HG03025 (cell line): ENCODE measurements around the gene MFN1.
"Not testable (repeated sequence)": the region's sequence is repeated elsewhere in the genome, so short reads cannot be mapped to it uniquely, and the experiment has no call there.

Experiments
- ATAC-seq: cut with Tn5 transposase; IDR thresholded peaks from one replicate; pipeline ENCODE4 v1.9.1; 2021; ENCODE audit warnings: mild to moderate bottlenecking, moderate library complexity; ENCODE audit not compliant: unreplicated experiment, low FRiP score

MFN1 gene

DNA sequence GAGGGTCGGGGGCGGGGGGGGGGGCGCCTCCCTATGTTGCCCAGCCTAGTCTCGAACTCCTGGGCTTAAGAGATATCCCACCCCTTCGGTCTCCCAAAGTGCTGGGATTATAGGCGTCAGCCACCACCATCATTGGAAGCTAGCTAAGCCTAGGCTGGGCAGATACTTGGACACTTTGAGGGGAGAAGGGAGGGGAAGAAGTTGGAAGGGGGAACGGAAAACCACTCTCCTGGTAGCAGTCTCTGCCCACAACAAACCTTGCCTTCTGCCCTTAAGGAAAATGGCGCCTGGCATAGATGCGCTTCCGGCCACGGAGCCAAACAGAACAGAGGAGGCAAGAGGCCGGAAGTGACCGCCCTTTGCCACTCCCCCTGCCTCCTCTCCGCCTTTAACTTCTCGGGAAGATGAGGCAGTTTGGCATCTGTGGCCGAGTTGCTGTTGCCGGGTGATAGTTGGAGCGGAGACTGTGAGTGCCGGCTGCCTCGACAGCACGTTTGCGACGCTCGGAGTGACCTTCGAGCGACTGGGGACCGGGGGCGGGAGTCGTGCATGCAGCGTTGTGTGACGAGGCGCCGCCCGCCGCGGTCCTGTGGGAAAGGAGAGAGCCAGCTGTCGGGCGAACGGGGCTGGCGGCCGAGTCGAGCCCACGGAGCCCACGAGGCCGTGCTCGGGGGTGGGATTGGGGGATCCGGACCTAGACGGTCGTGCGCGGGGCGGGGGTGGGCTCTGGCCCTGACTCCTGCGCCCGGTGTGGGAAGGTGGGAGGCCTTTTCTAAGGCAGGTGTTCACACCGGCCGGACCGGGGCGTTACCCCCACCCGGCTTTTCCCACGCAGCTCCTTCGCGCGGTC lies at the start of gene MFN1:
MFN1 (plus strand) TSS at position 365 of the 850 bp plus-strand sequence. CDS start 1,143 bp downstream, outside the sequence.
- ATAC-seq = peak; percentile 93

DNA sequence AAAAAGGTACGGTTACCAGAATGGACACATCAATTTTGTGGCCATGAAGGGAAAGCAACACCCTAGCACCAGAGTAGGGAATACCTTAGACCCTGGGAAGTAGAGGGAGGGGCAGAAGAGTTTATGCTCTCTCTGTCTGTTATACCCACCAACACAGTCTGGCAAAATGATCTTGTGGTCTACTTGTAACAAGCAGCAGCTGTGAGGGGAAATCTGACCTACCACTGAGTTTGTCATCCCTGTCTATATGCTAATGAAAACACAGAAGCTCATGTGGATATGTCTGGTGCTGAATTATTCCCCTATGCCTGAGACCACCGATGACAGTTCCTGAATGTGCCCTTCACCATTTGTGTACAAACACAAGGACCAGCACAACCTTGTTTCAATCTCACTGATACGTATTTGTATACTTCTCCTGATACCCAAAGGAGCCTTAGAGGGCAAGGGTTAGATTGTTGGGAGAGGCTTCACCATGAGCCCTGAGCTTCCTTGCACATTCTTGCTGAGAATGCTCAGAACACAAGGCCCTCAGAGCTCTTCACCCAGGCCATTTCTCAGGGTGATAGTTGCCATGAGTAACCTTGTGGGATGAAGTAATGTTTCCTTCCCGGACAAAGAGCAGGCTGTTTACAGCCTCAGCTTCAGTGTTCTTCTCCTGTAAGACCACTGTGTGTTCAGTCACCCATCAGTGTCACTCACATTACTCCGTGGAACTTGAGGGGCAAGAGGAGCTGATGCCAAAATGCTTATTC lies 49.4 kb upstream of the MFN1 start:
- ATAC-seq = no peak

DNA sequence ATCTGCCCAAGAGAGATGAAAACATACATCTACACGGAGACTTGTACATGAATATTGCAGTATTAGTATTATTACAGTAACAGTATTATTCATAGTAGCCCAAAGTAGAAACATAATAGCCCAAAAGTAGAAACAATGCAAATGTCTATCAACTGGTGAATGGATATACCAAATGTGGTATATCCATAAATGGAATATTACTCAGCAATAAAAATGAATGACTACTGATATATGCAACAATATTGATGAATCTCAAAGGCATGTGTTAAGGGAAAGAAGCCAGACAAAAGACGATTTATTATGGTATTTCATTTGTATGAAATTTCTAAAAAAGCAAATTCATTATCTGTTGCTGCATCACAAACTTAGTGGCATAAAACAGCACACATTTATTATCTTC lies 48.2 kb upstream of the MFN1 start:
- no peak for ATAC-seq

DNA sequence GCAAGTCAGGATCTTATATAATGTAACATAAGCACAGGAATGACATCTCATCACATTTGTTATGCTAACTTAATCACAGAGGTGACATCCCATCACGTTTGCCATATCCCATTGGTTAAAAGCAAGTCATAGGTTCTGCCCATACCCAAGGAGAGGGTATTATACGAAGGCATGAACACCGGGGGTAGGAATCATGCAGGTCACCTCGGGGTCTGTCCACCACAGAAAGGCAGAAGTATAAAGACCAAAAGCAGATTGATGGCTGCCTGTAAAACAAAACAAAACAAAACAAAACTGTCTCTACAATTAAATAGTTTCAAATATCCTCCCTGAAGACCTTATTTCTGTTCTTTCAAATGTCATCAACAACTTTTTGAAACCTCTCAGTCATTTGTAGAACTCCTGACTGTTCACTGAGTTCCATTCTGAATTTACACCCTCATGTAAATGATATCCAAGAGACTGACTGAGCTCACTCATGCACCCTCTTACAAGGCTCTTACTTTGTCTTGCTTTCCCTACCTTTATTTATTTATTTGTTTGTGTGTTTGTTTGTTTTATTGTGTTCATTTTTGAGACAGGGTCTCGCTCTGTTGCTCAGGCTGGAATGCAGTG lies 47.4 kb upstream of the MFN1 start:
- ATAC-seq = no peak

DNA sequence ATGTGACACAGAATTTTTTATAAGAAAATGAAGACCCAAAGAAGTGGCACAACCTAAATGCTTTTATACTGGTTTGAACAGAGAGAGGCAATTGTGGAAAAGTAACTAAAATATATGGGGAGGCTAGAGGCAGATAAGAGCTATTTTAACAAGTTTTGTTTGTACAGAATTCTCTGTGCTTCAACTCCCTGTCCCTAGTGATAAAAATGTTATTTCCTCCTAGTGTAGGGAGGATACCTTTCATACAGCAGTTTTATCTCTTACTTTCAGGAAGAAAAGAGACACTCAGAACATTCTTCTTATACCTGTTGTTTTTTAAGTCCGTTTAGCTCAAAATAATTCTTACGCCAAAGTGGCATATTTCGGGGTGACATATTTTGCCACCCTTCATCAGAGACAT lies 45.9 kb upstream of the MFN1 start:
- no peak for ATAC-seq

DNA sequence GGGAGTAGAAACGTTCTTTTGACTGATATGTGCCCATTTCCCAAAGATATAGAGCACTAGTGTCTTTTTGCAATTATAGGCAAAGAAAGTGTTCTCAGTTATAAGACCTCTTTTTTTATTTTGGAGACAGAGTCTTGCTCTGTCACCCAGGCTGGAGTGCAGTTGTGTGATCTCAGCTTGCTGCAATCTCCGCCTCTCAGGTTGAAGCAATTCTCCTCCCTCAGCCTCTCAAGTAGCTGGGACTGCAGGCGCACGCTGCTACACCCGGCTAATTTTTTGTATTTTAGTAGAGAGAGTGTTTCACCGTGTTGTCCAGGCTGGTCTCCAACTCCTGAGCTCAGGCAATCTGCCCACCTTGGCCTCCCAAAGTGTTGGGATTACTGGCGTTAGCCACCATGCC lies 45.4 kb upstream of the MFN1 start:
- ATAC-seq = no peak

DNA sequence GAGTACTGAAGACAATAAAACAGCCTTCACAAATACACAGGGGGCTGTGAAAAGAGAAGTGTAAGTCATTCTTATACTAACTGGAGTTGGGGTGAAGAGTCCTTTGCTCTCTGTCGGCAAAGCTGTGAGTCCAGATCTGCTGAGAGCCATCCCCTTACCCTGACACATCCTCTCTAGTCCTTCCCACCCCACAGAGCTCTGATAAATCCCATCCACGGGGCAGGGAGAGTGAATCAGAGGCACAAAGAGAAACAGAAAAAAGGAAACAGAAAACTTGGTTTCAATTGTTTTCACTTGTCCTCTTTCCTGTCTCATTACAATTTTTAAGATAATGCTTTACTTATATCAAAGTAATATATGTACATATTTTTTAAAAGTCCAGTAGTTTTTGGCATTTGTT lies 42.9 kb upstream of the MFN1 start:
- no peak for ATAC-seq

DNA sequence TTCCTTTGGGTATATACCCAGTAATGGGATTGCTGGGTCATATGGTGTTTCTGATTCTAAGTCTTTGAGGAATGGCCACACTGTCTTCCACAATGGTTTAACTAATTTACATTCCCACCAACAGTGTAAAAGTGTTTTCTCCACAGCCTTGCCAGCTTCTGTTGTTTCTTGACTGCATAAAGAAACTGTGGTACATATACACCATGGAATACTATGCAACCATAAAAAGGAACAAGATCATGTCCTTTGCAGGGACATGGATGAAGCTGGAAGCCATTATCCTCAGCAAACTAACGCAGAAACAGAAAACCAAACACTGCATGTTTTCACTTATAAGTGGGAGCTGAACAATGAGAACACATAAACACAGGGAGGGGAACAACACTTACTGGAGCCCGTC lies 40.1 kb upstream of the MFN1 start:
- ATAC-seq = not testable (repeated sequence)

DNA sequence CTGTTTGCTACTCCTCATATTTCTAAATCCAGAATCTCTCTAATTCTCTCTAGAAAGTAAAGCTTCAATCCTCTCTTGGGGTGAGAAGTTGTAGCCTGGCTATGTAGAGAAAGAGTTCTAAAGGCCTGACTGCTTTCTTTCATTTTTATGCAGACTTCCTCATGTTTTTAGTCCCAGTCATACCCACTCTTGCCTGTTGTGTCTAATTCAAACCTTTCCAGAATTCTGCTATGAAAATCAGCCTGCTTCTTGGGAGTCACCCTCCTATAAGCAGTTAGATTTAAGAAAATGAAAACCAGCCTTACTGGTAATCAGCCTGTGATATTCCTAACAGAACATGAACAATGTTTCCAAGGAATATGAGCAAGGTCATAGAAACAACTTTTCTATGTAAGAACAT lies 39.5 kb upstream of the MFN1 start:
- no peak for ATAC-seq

DNA sequence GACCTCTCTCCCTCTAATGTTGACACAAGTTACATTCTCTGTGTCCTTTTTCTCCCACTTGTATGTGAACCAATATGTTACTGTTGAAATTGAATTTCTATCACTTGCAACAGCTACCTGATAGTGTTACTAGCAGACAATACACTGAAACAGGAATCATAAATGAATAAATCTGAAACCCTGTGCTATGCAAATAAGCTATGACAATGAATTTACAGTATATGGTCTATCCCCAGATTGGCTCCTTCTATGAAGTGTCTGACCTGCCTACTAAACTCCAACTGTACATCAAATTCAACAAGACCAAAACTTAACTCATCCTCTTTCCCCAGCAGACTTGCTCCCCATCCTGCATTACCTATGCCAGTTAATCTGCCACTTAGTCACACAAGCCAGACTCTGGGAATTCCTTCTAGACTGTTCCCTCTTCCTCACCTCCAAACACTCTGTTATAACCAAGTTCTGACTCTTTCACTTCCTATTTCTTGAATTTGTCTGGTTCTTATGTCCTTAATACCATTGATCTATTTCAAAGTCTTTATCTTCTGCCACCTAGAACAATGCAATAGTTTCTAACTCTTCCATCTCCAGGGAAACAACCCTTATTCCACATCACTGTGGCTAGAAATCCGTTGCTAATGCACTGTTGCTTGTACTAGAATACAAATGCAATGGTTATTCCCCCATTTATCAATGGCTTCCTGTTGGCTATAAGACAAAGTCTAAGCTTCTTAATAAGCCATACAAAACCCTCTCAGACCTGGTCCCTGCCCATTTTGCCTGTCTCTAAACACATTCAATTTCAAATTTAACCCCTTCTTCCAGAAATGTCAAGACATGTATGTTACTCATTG lies 38.1 kb upstream of the MFN1 start:
- peak; percentile 83 for ATAC-seq

DNA sequence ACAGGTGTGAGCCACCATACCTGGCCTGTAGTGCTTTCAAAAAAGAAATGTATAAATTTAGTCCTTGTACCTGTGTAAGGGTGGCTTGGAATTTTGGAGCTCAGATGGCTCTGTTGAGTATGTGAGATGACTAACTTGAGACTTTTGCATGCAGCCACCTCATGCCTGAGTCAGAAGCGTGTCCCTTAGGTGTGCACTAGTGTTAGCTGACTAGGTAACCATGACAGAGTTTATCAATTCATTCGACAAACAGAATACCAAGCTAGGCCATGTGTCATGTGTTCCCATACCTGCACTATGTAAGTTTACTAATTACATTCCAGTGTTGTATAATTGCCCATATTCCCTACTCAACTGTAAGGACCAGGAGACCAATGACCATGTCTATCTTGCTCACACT lies 28.6 kb upstream of the MFN1 start:
- ATAC-seq = no peak

DNA sequence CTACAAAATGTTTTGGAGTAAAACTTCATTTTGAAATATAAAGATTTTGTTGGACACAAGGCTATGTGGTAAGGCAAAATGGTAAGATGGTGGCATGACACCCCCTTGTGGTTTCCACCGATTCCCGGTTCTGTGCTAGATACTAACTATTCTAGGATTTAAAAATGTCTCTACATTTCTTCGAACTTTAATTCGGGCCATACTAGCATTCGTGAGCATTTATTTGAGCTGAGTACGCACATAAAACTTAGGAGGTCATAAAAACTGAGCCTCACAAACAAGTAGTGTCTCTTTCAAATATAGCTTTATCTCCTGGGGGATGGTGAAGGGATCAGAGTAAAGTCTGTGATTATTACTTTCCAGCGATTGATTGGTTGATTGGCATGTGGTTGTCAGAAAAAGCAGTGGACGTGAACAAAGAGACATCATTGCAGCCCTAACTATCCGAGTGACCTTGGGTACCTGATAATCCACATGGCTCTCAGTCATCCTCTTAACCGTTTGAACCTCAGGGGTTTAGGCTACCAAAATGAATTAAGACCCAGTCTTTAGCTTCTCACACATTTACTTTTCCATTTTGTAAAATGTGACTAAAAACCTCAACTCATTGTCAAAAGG lies 25.7 kb upstream of the MFN1 start:
- no peak for ATAC-seq

DNA sequence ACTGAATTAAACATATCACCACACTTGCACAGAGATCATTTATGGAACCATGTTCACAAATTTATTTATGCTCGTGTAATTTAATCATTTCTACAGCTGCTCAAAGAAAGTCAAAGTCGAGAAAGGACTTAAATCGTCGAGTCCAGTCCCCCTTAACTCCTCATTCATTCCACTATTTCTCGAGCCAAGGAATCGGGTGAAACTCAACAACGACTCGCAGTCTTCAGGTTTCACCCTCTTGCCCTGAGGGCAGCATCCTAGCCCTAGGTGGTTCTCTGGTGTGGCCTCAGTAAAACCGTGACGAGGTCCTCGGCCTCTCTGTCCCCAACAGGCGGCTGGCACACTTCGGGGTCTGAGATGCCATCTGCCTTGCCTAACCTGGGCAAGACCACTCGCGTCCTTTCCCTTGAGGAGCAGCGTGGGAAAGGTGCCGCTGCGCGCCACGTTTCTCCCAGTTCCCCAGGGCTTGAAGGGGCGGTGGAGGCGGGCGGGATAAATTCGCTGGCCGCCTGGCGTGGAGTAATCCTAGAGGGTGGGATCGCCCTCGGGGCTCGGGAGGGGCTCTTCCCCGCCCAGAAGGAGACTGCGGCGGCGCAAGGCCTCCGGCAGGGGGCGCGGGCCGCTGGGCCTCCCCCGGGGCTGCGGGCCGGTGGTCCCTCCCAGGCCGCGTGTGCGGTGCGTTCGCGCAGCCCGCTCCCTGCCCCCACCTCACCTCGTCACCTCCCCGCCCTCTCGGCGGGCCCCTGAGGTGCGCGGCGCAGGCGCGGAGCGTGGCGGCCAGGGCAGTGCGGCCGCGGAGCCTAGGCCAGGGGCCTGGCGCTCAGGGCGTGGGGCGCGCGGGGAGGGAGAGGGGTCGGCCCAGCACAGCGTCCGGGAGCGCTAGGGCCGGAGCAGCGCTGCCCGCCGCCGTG lies 25.0 kb upstream of the MFN1 start, which contains the start of gene ZNF639:
ZNF639 (plus strand) TSS at position 746 of the 911 bp plus-strand sequence. CDS start 5,263 bp downstream, outside the sequence.
- peak; percentile 73 for ATAC-seq

DNA sequence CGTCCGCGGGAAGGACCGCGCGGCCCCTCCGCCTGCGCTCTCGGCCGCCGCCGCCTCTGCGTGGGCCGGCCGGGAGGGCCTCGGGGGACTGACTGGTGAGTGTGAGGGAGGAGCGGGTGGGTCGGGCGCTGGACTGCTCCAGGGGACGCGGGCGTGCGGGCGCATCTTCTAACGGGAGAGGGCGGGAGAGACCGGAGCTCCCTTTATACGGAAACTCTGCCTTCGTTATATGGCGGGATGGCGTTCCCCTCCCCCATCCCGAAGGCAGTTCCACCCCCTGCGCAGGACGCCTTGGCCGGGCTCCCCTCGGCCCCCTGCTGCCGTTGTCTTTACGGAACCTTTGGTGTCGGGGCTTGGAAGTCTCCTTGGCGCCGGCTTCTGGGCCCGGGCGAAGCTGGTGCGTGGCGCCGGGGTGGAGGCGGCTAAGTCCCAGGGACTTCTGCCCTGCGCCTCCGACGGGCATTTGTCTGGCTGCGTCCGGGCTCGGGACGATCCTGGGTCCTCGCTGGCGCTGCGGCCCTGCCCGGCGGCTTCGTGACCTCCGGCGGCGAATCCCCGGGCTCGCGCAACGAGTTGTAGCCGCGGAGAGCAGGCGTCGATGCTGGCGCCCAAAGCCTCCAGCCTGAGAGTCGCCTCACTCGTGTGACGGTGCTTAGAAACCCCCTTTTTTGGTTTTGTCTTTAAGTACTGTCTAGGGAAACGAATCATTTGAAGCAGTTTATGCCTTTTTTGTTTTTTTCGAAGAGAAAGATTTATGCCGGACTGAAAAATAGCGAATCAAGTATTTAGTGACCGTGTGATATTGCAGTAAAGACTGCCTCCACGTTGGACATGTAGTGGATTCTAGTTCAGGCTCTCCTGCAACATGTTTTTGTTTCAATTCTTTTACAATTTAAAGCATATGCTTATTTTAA lies 24.1 kb upstream of the MFN1 start:
- ATAC-seq = peak; percentile 38

DNA sequence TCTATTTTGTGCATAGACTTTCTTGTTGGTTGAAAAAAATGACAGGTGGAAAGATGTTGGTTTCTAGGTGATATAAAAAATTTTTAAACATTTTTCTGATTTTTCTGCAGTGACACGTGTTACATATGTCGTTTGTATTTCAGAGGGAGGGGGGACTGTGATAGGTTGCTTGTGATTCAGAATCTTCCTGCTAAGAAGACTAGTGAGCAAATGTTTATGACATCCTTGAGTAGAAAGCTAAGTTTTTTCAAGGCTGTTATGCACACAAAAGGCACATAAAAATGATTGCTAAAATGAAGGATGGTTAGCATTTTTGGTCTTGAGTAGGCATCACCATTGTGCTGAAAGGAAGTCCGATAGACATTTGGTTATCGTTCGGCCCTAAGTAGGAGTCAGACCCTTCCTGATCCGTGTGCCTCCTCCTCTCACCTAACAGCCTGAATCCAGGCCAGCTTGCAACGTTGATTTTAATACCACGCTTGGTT lies 23.2 kb upstream of the MFN1 start:
- ATAC-seq = no peak

DNA sequence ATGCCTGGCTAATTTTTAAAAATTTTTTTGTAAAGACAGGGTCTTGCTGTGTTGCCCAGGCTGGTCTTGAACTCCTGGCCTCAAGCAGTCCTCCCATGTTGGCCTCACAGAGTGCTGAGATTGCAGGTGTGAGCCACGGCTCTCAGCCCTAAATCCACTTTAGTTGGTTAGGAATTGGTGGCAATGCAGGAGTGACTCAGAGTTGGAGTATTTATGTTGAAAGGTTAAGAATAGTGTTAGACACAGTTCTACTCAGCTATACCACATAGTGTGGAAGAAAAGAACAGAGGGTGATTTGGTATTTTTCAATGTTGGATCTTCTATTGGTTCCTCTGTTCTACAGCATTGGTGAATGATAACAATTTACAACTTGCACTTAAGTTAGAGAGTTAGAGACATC lies 17.1 kb upstream of the MFN1 start:
- no peak for ATAC-seq

DNA sequence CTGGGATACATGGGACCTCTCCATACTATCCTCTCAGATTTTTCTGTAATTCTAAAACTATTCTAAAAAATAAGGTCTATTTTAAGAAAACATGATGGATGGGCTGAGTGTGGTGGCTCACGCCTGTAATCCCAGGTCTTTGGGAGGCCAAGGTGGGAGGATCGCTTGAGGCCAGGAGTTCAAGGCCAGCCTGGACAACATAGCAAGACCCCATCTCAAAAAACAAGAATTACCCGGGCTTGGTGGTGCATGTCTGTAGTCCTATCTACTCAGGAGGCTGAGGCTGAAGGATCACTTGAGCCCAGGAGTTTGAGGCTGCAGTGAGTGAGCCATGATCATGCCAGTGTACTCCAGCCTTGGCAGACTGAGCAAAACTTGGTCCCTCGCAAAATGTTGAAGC lies 15.3 kb upstream of the MFN1 start:
- no peak for ATAC-seq

DNA sequence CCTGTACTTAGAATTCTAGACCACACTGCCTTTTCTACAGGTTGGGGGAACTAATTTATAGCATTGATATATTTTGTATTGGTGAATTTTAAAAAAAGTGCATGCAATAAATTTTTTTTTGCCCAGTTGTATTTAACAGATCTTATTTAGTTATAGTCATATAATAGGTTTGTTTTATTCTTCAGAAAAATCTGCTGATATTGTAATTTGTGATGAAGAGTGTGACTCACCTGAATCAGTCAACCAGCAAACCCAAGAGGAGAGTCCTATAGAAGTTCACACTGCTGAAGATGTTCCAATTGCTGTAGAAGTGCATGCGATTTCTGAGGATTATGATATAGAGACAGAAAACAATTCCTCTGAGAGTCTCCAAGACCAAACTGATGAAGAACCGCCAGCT lies 14.4 kb upstream of the MFN1 start:
- ATAC-seq = no peak
